Neural cell (in vitro differentiated cells): ENCODE results near the gene EID1. TPM values are rescaled to one million over a fixed set of nuclear protein-coding genes. Genes with fewer than 3 reads are reported as not detected.

ENCODE experiments used
- H2AFZ ChIP-seq: fragments of 200-600, 300-800 bp; sonication (generic), shearing (Covaris generic); 2 replicates; pipeline ENCODE4 v1.6.0; 2014; ENCODE audit warnings: low read depth, mild to moderate bottlenecking, antibody characterized with exemption, low read length, moderate library complexity
- H3F3A ChIP-seq: fragments of 200-600 bp; shearing (Covaris generic); 2 replicates; pipeline ENCODE4 v1.6.1; 2016; ENCODE audit warnings: mild to moderate bottlenecking, moderate library complexity, mixed read lengths, antibody characterized with exemption, low read length; ENCODE audit not compliant: insufficient read depth, poor library complexity, severe bottlenecking
- H3K27ac ChIP-seq: fragments of 200-600, 300-800 bp; sonication (generic), shearing (Covaris generic); 2 replicates; pipeline ENCODE4 v1.5.1; 2014; ENCODE audit warnings: mild to moderate bottlenecking, low read length, moderate library complexity
- H3K27me3 ChIP-seq: fragments of 300-800, 200-600 bp; sonication (generic), shearing (Covaris generic); 2 replicates; pipeline ENCODE4 v1.6.0; 2014; ENCODE audit warnings: mild to moderate bottlenecking, low read depth, low read length, moderate library complexity; ENCODE audit not compliant: insufficient read depth
- H3K36me3 ChIP-seq: fragments of 300-800, 200-600 bp; sonication (generic), shearing (Covaris generic); 2 replicates; pipeline ENCODE4 v1.5.1; 2014; ENCODE audit warnings: mild to moderate bottlenecking, antibody characterized with exemption, low read length, moderate library complexity; ENCODE audit not compliant: insufficient read depth
- H3K4me2 ChIP-seq: fragments of 300-800, 200-600 bp; sonication (generic), shearing (Covaris generic); 2 replicates; pipeline ENCODE4 v1.6.0; 2014; ENCODE audit warnings: mild to moderate bottlenecking, low read length
- H3K4me3 ChIP-seq: fragments of 300-800, 200-600 bp; sonication (generic), shearing (Covaris generic); 2 replicates; pipeline ENCODE4 v1.5.1; 2014; ENCODE audit warnings: mild to moderate bottlenecking, low read length, moderate library complexity
- H3K79me2 ChIP-seq: fragments of 200-600 bp; shearing (Covaris generic); replicated peaks from 2 replicates; pipeline ENCODE4 v1.6.0; 2014; ENCODE audit warnings: mild to moderate bottlenecking, low read length, moderate library complexity; ENCODE audit not compliant: insufficient read depth
- H3K9ac ChIP-seq: fragments of 300-800, 200-600 bp; sonication (generic), shearing (Covaris generic); 2 replicates; pipeline ENCODE4 v1.6.1; 2016; ENCODE audit warnings: mild to moderate bottlenecking, low read length, mixed read lengths
- H3K9me2 ChIP-seq: fragments of 200-600 bp; shearing (Covaris generic); 2 replicates; pipeline ENCODE4 v1.6.1; 2016; ENCODE audit warnings: mild to moderate bottlenecking, low read length, mixed read lengths; ENCODE audit not compliant: insufficient read depth
- H3K9me3 ChIP-seq: fragments of 200-600, 300-800 bp; sonication (generic), shearing (Covaris generic); 2 replicates; pipeline ENCODE4 v1.6.1; 2016; ENCODE audit warnings: mild to moderate bottlenecking, mixed run types, low read length, moderate library complexity, mixed read lengths
- H4K20me1 ChIP-seq: fragments of 200-600 bp; shearing (Covaris generic); 2 replicates; pipeline ENCODE4 v1.6.1; 2016; ENCODE audit warnings: mild to moderate bottlenecking, mixed run types; ENCODE audit not compliant: insufficient read depth
- CTCF ChIP-seq: fragments of 450-650 bp; IDR thresholded peaks from 2 replicates; pipeline ENCODE4 v1.5.1; 2014; ENCODE audit warnings: antibody characterized with exemption, mild to moderate bottlenecking, moderate library complexity; ENCODE audit not compliant: poor library complexity, severe bottlenecking
- EP300 ChIP-seq: fragments of 450-650 bp; conservative IDR thresholded peaks from 2 replicates; pipeline ENCODE4 v1.6.1; 2014; ENCODE audit warnings: antibody characterized with exemption, mild to moderate bottlenecking, moderate library complexity; ENCODE audit not compliant: poor library complexity, severe bottlenecking
- EZH2 ChIP-seq: fragments of 200-600, 300-800 bp; shearing (Covaris generic), sonication (generic); IDR thresholded peaks from 2 replicates; pipeline ENCODE4 v1.6.1; 2014; ENCODE audit warnings: antibody characterized with exemption, low read length, borderline replicate concordance, mild to moderate bottlenecking; ENCODE audit not compliant: insufficient read depth, poor library complexity, severe bottlenecking
- MXI1 ChIP-seq: fragments of 450-650 bp; conservative IDR thresholded peaks from 2 replicates; pipeline ENCODE4 v1.6.1; 2014; ENCODE audit warnings: antibody characterized with exemption, mild to moderate bottlenecking; ENCODE audit not compliant: poor library complexity, severe bottlenecking
- POLR2AphosphoS5 ChIP-seq: IDR thresholded peaks from 2 replicates; pipeline ENCODE4 v1.6.1; 2012
- RAD21 ChIP-seq: fragments of 450-650 bp; conservative IDR thresholded peaks from 2 replicates; pipeline ENCODE4 v1.6.1; 2014; ENCODE audit warnings: antibody characterized with exemption, mild to moderate bottlenecking, moderate library complexity
- REST ChIP-seq: IDR thresholded peaks from 2 replicates; pipeline ENCODE4 v1.6.1; 2012; ENCODE audit warnings: borderline replicate concordance
- SMC3 ChIP-seq: fragments of 450-650 bp; conservative IDR thresholded peaks from 2 replicates; pipeline ENCODE4 v1.6.1; 2014; ENCODE audit warnings: antibody characterized with exemption, mild to moderate bottlenecking, moderate library complexity; ENCODE audit not compliant: poor library complexity
- TAF1 ChIP-seq: IDR thresholded peaks from 2 replicates; pipeline ENCODE4 v1.6.1; 2012; ENCODE audit warnings: low read depth
- polyA plus RNA-seq: library from polyadenylated mRNA; depleted of rRNA; stranded (reverse); fragments of >200 nt; gene quantifications from 2 replicates; pipeline ENCODE4 v1.2.3, GENCODE V29; 2014

The EID1 gene
- polyA plus RNA-seq, 1 donor from 2014 or later: 530 TPM

GRCh38 chr15:48887144-48887543 lies 9.2 kb downstream of the EID1 start:
- Histone ChIP-seq H4K20me1 (no peaks in the 10 kb centered on the region), H3K36me3 (no peaks in the 10 kb centered on the region), H3F3A (no peaks in the 10 kb centered on the region), H3K9me2 (no peaks in the 10 kb centered on the region), H3K4me2 (no peak overlapping the region), H3K27me3 (no peaks in the 10 kb centered on the region), H3K9ac (no peak overlapping the region), H3K9me3 (no peaks in the 10 kb centered on the region), H3K79me2 (no peaks in the 10 kb centered on the region), H3K4me3 (no peak overlapping the region), H3K27ac (no peak overlapping the region), H2AFZ (no peak overlapping the region)
- no peak for TF ChIP-seq CTCF
- no peak for TF ChIP-seq MXI1
- no peak for TF ChIP-seq SMC3
- no peak for TF ChIP-seq REST
- TF ChIP-seq TAF1: no peak
- TF ChIP-seq POLR2AphosphoS5: no peak
- TF ChIP-seq RAD21: no peak

GRCh38 chr15:48888191-48888590 lies 10.3 kb downstream of the EID1 start:
- H3K79me2 ChIP-seq: no peaks in the 10 kb centered on the region
- H3K36me3 ChIP-seq: no peaks in the 10 kb centered on the region
- no peaks in the 10 kb centered on the region for H3K9me2 ChIP-seq
- no peaks in the 10 kb centered on the region for H3F3A ChIP-seq
- TF ChIP-seq MXI1 (no peak), CTCF (no peak), POLR2AphosphoS5 (no peak), SMC3 (no peak), EP300 (no peak), EZH2 (no peak), TAF1 (no peak), REST (no peak), RAD21 (no peak)
- H3K4me3 ChIP-seq: no peak overlapping the region
- H3K27me3 ChIP-seq: no peaks in the 10 kb centered on the region
- no peak overlapping the region for H2AFZ ChIP-seq
- no peak overlapping the region for H3K9ac ChIP-seq
- no peak overlapping the region for H3K27ac ChIP-seq
- no peaks in the 10 kb centered on the region for H4K20me1 ChIP-seq
- no peaks in the 10 kb centered on the region for H3K9me3 ChIP-seq
- no peak overlapping the region for H3K4me2 ChIP-seq
